Body of pancreas (tissue), 4 donors: ENCODE results near the gene SFRP4.

Experiments
- POLR2A ChIP-seq, 3 donors: fragments of 450-650 bp; IDR thresholded peaks; one replicate each; pipeline ENCODE4 v1.6.1; 2016; ENCODE audit warnings: antibody characterized with exemption in 3 of 3, mild to moderate bottlenecking in 2 of 3
- TF ChIP-seq, protein P1 (sequence below), 7 experiments: fragments of 450-650 bp in 4 of 7; fragments of 200-600 bp in 3 of 7; sonication (generic) in 3 of 7; IDR thresholded peaks; one replicate each; pipeline ENCODE4 v1.5.1; 2016 to 2019; ENCODE audit warnings: antibody characterized with exemption in 7 of 7

- TF ChIP-seq, protein P1, sequence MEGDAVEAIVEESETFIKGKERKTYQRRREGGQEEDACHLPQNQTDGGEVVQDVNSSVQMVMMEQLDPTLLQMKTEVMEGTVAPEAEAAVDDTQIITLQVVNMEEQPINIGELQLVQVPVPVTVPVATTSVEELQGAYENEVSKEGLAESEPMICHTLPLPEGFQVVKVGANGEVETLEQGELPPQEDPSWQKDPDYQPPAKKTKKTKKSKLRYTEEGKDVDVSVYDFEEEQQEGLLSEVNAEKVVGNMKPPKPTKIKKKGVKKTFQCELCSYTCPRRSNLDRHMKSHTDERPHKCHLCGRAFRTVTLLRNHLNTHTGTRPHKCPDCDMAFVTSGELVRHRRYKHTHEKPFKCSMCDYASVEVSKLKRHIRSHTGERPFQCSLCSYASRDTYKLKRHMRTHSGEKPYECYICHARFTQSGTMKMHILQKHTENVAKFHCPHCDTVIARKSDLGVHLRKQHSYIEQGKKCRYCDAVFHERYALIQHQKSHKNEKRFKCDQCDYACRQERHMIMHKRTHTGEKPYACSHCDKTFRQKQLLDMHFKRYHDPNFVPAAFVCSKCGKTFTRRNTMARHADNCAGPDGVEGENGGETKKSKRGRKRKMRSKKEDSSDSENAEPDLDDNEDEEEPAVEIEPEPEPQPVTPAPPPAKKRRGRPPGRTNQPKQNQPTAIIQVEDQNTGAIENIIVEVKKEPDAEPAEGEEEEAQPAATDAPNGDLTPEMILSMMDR (IDR thresholded peaks at IDR 0.05): no peak
- TF ChIP-seq POLR2A (IDR thresholded peaks at IDR 0.05): no peak
Observed at GRCh38 chr7:37912756-37913155, 3.9 kb downstream of the SFRP4 start.
